ENCODE results near the gene HCN4. TPM values are rescaled to one million over a fixed set of nuclear protein-coding genes. Genes with fewer than 3 reads are reported as not detected.

The HCN4 gene
- total RNA-seq, 2 donors from 2014 or later, result 6.9 to 45.3 TPM

DNA sequence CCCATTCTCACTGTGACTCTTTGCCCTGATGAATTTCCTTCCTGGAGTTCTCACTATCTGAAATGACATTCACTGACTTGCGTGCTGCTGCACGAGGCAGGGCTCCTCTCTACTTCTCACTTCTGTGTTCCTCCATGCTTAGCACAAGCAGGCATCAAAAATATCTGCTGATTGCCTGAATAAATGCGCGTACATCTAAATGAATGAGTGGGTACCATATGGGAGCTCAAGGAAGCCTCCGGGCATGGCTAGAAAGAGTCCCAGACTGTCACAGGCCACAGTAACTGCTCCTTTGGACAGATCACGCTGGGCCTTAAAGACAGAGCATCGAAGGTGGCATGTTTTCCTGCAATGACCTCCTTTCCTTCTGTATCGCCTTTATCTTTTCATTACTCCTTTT is 31.6 kb downstream of the HCN4 start:
- TF ChIP-seq, protein P1, sequence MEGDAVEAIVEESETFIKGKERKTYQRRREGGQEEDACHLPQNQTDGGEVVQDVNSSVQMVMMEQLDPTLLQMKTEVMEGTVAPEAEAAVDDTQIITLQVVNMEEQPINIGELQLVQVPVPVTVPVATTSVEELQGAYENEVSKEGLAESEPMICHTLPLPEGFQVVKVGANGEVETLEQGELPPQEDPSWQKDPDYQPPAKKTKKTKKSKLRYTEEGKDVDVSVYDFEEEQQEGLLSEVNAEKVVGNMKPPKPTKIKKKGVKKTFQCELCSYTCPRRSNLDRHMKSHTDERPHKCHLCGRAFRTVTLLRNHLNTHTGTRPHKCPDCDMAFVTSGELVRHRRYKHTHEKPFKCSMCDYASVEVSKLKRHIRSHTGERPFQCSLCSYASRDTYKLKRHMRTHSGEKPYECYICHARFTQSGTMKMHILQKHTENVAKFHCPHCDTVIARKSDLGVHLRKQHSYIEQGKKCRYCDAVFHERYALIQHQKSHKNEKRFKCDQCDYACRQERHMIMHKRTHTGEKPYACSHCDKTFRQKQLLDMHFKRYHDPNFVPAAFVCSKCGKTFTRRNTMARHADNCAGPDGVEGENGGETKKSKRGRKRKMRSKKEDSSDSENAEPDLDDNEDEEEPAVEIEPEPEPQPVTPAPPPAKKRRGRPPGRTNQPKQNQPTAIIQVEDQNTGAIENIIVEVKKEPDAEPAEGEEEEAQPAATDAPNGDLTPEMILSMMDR (IDR thresholded peaks at IDR 0.05), result no peak
- H3K4me3 ChIP-seq, result no peak overlapping the region
- H3K9me3 ChIP-seq, result no peaks in the 10 kb centered on the region
- no peaks in the 10 kb centered on the region for H3K27me3 ChIP-seq
- DNase-seq (ENCODE audit: low spot score), result no peak
- H3K36me3 ChIP-seq, result no peaks in the 10 kb centered on the region
- H3K27ac ChIP-seq, result no peak overlapping the region
- H3K4me1 ChIP-seq, result peaks cover 0 to 7% of the 10 kb centered on the region in 2 donors

DNA sequence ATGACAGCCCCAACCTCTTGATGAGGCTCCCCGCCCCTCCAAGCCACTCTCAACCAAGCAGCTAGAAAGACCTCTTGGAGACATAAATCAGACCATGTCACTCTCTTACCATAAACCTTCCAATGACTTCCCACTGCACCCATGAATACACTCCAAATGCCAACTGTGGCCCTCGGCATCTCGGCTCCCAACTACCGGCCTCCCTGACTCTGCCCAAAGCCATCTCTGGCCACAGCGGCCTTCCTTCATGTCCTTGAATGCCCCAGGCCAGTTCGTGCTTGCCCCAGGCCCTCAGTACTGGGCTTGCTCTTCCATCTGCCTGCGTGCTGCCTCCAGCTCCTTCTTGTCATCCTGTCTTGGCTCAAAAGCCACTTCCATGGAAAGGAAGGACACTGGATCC is 32.0 kb downstream of the HCN4 start:
- TF ChIP-seq, protein P1 (IDR thresholded peaks at IDR 0.05), result no peak
- peaks cover 0 to 3% of the 10 kb centered on the region in 2 donors for H3K4me1 ChIP-seq
- H3K9me3 ChIP-seq, result no peaks in the 10 kb centered on the region
- H3K27ac ChIP-seq, result no peak overlapping the region
- H3K36me3 ChIP-seq, result no peaks in the 10 kb centered on the region
- H3K27me3 ChIP-seq, result no peaks in the 10 kb centered on the region
- H3K4me3 ChIP-seq, result no peak overlapping the region
- no peak for DNase-seq (ENCODE audit: low spot score)

DNA sequence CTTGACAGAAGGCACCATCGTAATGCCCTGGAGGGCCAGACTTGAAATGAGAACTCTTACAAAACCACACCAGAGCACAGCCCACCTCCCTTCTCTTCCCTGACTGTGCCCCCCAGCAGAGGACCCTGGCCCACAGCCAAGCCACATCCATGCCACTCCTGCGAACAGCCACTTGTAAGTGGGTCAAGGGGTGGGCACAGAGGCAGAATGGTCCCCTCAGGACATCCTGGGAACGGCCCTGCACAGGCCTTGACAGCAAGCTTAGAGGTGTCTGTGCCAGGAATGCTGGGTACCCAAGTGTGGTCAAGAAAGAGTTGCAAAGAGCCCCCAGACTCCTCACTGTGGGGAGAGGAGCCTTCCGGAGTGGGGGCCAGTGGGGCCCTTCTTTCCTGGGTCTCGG is 33.3 kb downstream of the HCN4 start:
- TF ChIP-seq, protein P1 (IDR thresholded peaks at IDR 0.05), result no peak
- no peaks in the 10 kb centered on the region for H3K36me3 ChIP-seq
- H3K9me3 ChIP-seq, result no peaks in the 10 kb centered on the region
- H3K27ac ChIP-seq, result no peak overlapping the region
- H3K27me3 ChIP-seq, result no peaks in the 10 kb centered on the region
- no peak overlapping the region for H3K4me3 ChIP-seq
- H3K4me1 ChIP-seq, result peaks cover 0 to 8% of the 10 kb centered on the region in 2 donors
- no peak for DNase-seq (ENCODE audit: low spot score)

DNA sequence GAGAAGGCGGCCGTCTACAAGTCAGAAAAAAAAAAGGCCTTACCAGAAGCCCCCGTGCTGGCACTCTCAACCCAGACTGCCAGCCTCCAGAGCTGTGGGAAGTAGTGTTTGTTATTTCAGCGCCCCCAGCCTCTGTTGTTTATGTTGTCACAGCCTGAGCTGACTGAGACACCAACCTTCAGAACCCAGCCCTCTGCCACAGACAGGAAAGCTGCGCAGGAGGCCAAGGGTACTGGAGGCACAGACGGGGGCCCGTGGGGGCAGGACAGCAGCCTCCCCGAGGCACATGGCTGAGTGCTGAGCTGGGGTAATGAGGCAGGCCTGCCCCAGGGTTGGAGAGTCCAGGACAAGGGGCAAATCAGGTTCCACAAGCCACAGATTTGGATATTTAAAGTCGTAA is 33.7 kb downstream of the HCN4 start:
- H3K4me3 ChIP-seq, result no peak overlapping the region
- H3K27ac ChIP-seq, result no peak overlapping the region
- no peaks in the 10 kb centered on the region for H3K27me3 ChIP-seq
- H3K36me3 ChIP-seq, result no peaks in the 10 kb centered on the region
- TF ChIP-seq, protein P1 (IDR thresholded peaks at IDR 0.05), result no peak
- no peaks in the 10 kb centered on the region for H3K9me3 ChIP-seq
- H3K4me1 ChIP-seq, result peaks cover 0 to 13% of the 10 kb centered on the region in 2 donors
- DNase-seq (ENCODE audit: low spot score), result no peak

DNA sequence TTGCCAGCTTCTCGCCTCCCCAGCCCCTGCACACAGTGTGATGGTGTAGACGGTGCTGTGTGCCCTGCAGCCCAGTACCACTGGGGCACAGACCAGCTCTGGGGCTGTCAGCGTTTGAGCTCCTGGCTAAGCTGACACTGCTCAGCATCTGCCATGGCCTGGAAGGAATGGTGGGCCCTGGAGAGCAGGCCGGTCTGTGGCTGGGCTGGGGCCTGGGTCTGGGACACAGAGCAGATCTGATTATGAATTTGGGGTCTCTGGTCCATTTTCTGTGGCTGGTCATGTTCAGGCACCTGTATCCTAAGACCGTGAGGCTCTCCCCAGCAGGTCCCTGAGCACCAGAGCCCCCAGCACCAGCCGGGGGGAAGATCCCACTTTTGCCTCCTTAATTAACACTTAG is 34.7 kb downstream of the HCN4 start:
- Histone ChIP-seq H3K9me3 (no peaks in the 10 kb centered on the region), H3K27ac (no peak overlapping the region), H3K27me3 (no peaks in the 10 kb centered on the region), H3K4me3 (no peak overlapping the region), H3K36me3 (peaks cover 3% of the 10 kb centered on the region), H3K4me1 (peaks cover 0 to 14% of the 10 kb centered on the region in 2 donors)
- no peak for DNase-seq (ENCODE audit: low spot score)
- TF ChIP-seq, protein P1 (IDR thresholded peaks at IDR 0.05), result no peak

DNA sequence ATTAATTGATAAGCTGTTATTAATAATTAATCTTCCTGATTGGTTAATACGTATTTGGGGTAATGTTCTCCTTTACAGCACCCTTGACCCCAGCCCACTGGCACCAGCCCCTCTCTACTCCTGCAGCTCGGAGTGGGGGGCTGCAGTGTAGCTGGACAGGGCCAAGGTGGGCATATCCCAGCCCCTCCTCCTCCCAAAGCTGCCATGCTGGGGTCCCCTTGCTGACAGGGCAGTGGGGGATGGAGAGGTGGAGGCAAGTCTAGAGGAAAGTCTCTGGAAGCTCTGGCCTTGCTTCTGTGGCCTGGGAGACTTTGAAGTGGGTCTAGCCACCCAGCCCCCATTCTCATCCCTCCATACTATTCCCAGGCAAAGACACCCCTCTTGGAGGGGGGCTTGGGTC is 35.8 kb downstream of the HCN4 start:
- peaks cover 4% of the 10 kb centered on the region for H3K36me3 ChIP-seq
- no peak overlapping the region for H3K4me3 ChIP-seq
- H3K27me3 ChIP-seq, result no peaks in the 10 kb centered on the region
- TF ChIP-seq, protein P1 (IDR thresholded peaks at IDR 0.05), result no peak
- H3K9me3 ChIP-seq, result no peaks in the 10 kb centered on the region
- no peak for DNase-seq (ENCODE audit: low spot score)
- peaks cover 0 to 14% of the 10 kb centered on the region in 2 donors for H3K4me1 ChIP-seq
- no peak overlapping the region for H3K27ac ChIP-seq

Measured in right atrium auricular region (tissue), 2 donors.